Kidney epithelial cell (primary cell): ENCODE results near the gene CELSR1. TPM values are rescaled to one million over a fixed set of nuclear protein-coding genes. Genes with fewer than 3 reads are reported as not detected.

Experiments
- DNase-seq: peaks from one replicate; pipeline ENCODE4 v3.0.0-alpha.2; 2010; ENCODE audit warnings: low read depth
- H3K27me3 ChIP-seq: 2 replicates; pipeline ENCODE4 v1.6.0; 2011; ENCODE audit warnings: low read length; ENCODE audit not compliant: control insufficient read depth, insufficient read depth
- H3K36me3 ChIP-seq: 2 replicates; pipeline ENCODE4 v1.5.1; 2011; ENCODE audit warnings: low read length; ENCODE audit not compliant: control insufficient read depth, insufficient read depth
- H3K4me3 ChIP-seq: 2 replicates; pipeline ENCODE4 v1.5.1; 2011; ENCODE audit warnings: low read depth, mild to moderate bottlenecking, control low read depth, low read length
- CTCF ChIP-seq: IDR thresholded peaks from 2 replicates; pipeline ENCODE4 v1.5.1; 2011; ENCODE audit warnings: mild to moderate bottlenecking, moderate library complexity, low read length, control low read depth, inconsistent platforms; ENCODE audit not compliant: insufficient read depth, poor library complexity, severe bottlenecking
- total RNA-seq: library from RNA; depleted of rRNA; stranded (reverse); fragments of >200 nt; gene quantifications from 2 replicates; pipeline ENCODE4 v1.2.3, GENCODE V29; 2015

CELSR1 gene
- total RNA-seq, 1 donor from 2014 or later, result 180 TPM

GRCh38 chr22:46437671-46438440 lies 99.6 kb downstream of the CELSR1 start:
- H3K36me3 ChIP-seq, result no peaks in the 10 kb centered on the region

GRCh38 chr22:46436595-46437175 lies 100.7 kb downstream of the CELSR1 start:
- Histone ChIP-seq H3K36me3 (no peaks in the 10 kb centered on the region), H3K27me3 (no peaks in the 10 kb centered on the region), H3K4me3 (no peak overlapping the region)
- DNase-seq, result no peak
- TF ChIP-seq CTCF, result no peak

More at GRCh38 chr22:46437671-46438440, 99.6 kb downstream of the CELSR1 start:
- H3K27me3 ChIP-seq, result no peaks in the 10 kb centered on the region
- H3K4me3 ChIP-seq, result no peak overlapping the region
- no peak for TF ChIP-seq CTCF
- DNase-seq, result no peak

GRCh38 chr22:46433318-46433717 lies 104.1 kb downstream of the CELSR1 start:
- no peak for DNase-seq
- Histone ChIP-seq H3K27me3 (no peaks in the 10 kb centered on the region), H3K36me3 (no peaks in the 10 kb centered on the region), H3K4me3 (no peak overlapping the region)
- no peak for TF ChIP-seq CTCF

GRCh38 chr22:46432164-46433068 lies 105.0 kb downstream of the CELSR1 start:
- H3K36me3 ChIP-seq, result no peaks in the 10 kb centered on the region
- no peak for DNase-seq
- H3K4me3 ChIP-seq, result no peak overlapping the region
- no peak for TF ChIP-seq CTCF
- no peaks in the 10 kb centered on the region for H3K27me3 ChIP-seq

- Histone ChIP-seq H3K4me3 (no peak overlapping the region), H3K36me3 (no peaks in the 10 kb centered on the region), H3K27me3 (no peaks in the 10 kb centered on the region)
- DNase-seq, result no peak
- TF ChIP-seq CTCF, result no peak
Observed at GRCh38 chr22:46430961-46431838, 106.2 kb downstream of the CELSR1 start.
